Smooth muscle cell (in vitro differentiated cells): Measurements from ENCODE around the gene PIK3CA. TPM values are rescaled to one million over a fixed set of nuclear protein-coding genes. Genes with fewer than 3 reads are reported as not detected.
"Not testable (repeated sequence)": the region's sequence is repeated elsewhere in the genome, so short reads cannot be mapped to it uniquely, and the experiment has no call there.

ENCODE experiments used
- DNase-seq: peaks from one replicate; lab custom pipeline; 2025; ENCODE audit not compliant: unreplicated experiment; lab: John Stamatoyannopoulos, UW
- H2AFZ ChIP-seq: fragments of 200-600 bp; sonication (generic); 2 replicates; pipeline ENCODE4 v1.6.0; 2016; ENCODE audit warnings: antibody characterized with exemption, low read depth, mild to moderate bottlenecking
- H3F3A ChIP-seq: fragments of 200-600 bp; sonication (generic); 2 replicates; pipeline ENCODE4 v1.6.0; 2017; ENCODE audit warnings: antibody characterized with exemption, low read depth
- H3K27ac ChIP-seq: fragments of 200-600 bp; sonication (generic); 2 replicates; pipeline ENCODE4 v1.5.1; 2016; ENCODE audit warnings: low read depth, mild to moderate bottlenecking
- H3K27me3 ChIP-seq: fragments of 200-600 bp; sonication (generic); 2 replicates; pipeline ENCODE4 v1.6.1; 2016; ENCODE audit warnings: low read depth, mild to moderate bottlenecking
- H3K36me3 ChIP-seq: fragments of 200-600 bp; sonication (generic); 2 replicates; pipeline ENCODE4 v1.5.1; 2016; ENCODE audit warnings: low read depth
- H3K4me1 ChIP-seq: fragments of 200-600 bp; sonication (generic); 2 replicates; pipeline ENCODE4 v1.5.1; 2016; ENCODE audit warnings: low read depth
- H3K4me2 ChIP-seq: fragments of 200-600 bp; sonication (generic); 2 replicates; pipeline ENCODE4 v1.6.0; 2016; ENCODE audit warnings: mild to moderate bottlenecking
- H3K4me3 ChIP-seq: fragments of 200-600 bp; sonication (generic); 2 replicates; pipeline ENCODE4 v1.5.1; 2016; ENCODE audit warnings: mild to moderate bottlenecking
- H3K79me2 ChIP-seq: fragments of 200-600 bp; sonication (generic); 2 replicates; pipeline ENCODE4 v1.6.0; 2016; ENCODE audit warnings: low read depth, mild to moderate bottlenecking
- H3K9ac ChIP-seq: fragments of 200-600 bp; sonication (generic); 2 replicates; pipeline ENCODE4 v1.6.0; 2016; ENCODE audit warnings: low read depth
- H3K9me3 ChIP-seq: fragments of 200-600 bp; sonication (generic); replicated peaks from 2 replicates; pipeline ENCODE4 v1.5.1; 2016; ENCODE audit warnings: low read depth
- H4K20me1 ChIP-seq: fragments of 200-600 bp; sonication (generic); 2 replicates; pipeline ENCODE4 v1.6.0; 2016; ENCODE audit warnings: low read depth
- WGBS: methylation state at CpG from one replicate; pipeline ENCODE4 v1.1.7; 2016; ENCODE audit warnings: low lambda C conversion rate; 5-methylcytosine and 5-hydroxymethylcytosine counted together
- polyA plus RNA-seq: library from polyadenylated mRNA; unstranded; fragments of >200 nt; fragmentation: Nextera tagmentation; extraction: Ambion mirVana; gene quantifications from 2 replicates; pipeline ENCODE4 v1.2.1, GENCODE V29; 2016
- total RNA-seq: library from RNA; depleted of rRNA; stranded (reverse); fragments of >200 nt; gene quantifications from 2 replicates; pipeline ENCODE4 v1.2.3, GENCODE V29; 2014
- TF ChIP-seq, protein P1 (sequence below): fragments of 200-600 bp; sonication (generic); IDR thresholded peaks from 2 replicates; pipeline ENCODE4 v1.5.1; 2017; ENCODE audit warnings: borderline replicate concordance, mild to moderate bottlenecking, antibody characterized with exemption; ENCODE audit not compliant: insufficient read depth, poor library complexity, severe bottlenecking

PIK3CA gene
- total and polyA plus RNA-seq, 2 experiments from 2014 or later: 6.1 to 19.6 TPM

DNA sequence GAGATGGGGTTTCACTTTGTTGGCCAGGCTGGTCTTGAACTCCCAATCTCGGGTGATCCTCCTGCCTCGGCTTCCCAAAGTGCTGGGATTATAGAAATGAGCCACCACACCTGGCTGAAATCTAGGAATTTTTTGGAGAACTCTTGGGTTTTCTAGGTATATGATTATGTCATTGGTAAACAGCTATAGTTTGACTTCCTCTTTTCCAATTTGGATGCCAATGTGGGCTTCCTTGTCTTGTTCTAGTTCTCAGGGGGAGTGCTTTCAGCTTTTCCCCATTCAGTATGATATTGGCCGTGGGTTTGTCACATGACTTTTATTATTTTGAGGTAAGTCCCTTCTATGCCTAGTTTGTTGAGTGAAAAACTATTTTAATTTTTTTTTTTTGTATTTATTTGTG lies 84.9 kb downstream of the PIK3CA start:
- Histone ChIP-seq H3K79me2 (no peaks in the 10 kb centered on the region), H3F3A (no peaks in the 10 kb centered on the region), H3K9ac (no peak overlapping the region), H2AFZ (no peak overlapping the region), H4K20me1 (no peaks in the 10 kb centered on the region), H3K4me1 (no peaks in the 10 kb centered on the region), H3K36me3 (peaks cover 10% of the 10 kb centered on the region), H3K4me3 (no peak overlapping the region), H3K27me3 (no peaks in the 10 kb centered on the region), H3K27ac (no peak overlapping the region), H3K4me2 (no peak overlapping the region), H3K9me3 (no peaks in the 10 kb centered on the region)
- 97% methylated on average over 3 of the region's 3 CpGs for WGBS
- TF ChIP-seq, protein P1, sequence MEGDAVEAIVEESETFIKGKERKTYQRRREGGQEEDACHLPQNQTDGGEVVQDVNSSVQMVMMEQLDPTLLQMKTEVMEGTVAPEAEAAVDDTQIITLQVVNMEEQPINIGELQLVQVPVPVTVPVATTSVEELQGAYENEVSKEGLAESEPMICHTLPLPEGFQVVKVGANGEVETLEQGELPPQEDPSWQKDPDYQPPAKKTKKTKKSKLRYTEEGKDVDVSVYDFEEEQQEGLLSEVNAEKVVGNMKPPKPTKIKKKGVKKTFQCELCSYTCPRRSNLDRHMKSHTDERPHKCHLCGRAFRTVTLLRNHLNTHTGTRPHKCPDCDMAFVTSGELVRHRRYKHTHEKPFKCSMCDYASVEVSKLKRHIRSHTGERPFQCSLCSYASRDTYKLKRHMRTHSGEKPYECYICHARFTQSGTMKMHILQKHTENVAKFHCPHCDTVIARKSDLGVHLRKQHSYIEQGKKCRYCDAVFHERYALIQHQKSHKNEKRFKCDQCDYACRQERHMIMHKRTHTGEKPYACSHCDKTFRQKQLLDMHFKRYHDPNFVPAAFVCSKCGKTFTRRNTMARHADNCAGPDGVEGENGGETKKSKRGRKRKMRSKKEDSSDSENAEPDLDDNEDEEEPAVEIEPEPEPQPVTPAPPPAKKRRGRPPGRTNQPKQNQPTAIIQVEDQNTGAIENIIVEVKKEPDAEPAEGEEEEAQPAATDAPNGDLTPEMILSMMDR: no peak
- no peak for DNase-seq

DNA sequence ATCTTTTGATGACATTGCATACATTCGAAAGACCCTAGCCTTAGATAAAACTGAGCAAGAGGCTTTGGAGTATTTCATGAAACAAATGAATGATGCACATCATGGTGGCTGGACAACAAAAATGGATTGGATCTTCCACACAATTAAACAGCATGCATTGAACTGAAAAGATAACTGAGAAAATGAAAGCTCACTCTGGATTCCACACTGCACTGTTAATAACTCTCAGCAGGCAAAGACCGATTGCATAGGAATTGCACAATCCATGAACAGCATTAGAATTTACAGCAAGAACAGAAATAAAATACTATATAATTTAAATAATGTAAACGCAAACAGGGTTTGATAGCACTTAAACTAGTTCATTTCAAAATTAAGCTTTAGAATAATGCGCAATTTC lies 86.0 kb downstream of the PIK3CA start:
- Histone ChIP-seq H3K9me3 (no peaks in the 10 kb centered on the region), H3K4me3 (no peak overlapping the region), H3K27ac (no peak overlapping the region), H3K9ac (no peak overlapping the region), H3K79me2 (no peaks in the 10 kb centered on the region), H3F3A (no peaks in the 10 kb centered on the region), H4K20me1 (no peaks in the 10 kb centered on the region), H3K36me3 (peaks cover 10% of the 10 kb centered on the region), H3K4me1 (no peaks in the 10 kb centered on the region), H3K27me3 (no peaks in the 10 kb centered on the region), H2AFZ (no peak overlapping the region), H3K4me2 (no peak overlapping the region)
- 76% methylated on average over 4 of the region's 4 CpGs for WGBS
- no peak for DNase-seq
- TF ChIP-seq, protein P1: no peak

DNA sequence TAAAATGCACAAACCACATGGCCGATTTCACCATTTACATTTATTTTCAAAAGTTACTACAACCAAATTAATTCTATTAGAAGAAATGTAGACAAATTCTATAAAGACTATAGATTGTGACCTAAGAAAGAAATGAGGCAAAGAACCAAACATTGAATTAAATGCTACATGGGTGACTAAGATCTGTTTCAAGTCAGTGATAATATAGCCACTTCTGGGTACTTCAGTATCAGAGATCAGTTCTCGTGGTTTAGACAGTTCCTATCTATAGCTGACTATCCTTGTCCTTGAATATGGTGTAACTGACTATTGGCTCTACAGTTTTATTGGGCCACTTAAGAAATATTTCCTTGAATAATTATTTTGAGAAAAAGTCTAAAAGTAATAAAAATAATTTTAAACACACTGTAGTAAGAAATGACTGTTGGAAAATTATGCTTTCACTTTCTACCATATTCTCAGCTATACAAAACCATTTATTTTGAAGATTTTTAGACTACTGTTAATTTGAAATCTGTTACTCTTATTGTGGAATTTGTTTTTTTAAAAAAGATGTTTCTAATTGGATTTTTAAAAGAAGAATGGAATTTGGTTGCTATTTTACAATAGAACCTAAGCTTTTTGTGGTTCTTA lies 88.6 kb downstream of the PIK3CA start:
- no peaks in the 10 kb centered on the region for H3K79me2 ChIP-seq
- no peak overlapping the region for H3K4me3 ChIP-seq
- no peak overlapping the region for H3K9ac ChIP-seq
- TF ChIP-seq, protein P1: no peak
- WGBS: 81% methylated on average over 2 of the region's 2 CpGs
- no peaks in the 10 kb centered on the region for H3K9me3 ChIP-seq
- DNase-seq: no peak
- no peaks in the 10 kb centered on the region for H3K36me3 ChIP-seq
- no peak overlapping the region for H2AFZ ChIP-seq
- no peaks in the 10 kb centered on the region for H3K27me3 ChIP-seq
- H3K4me2 ChIP-seq: no peak overlapping the region
- no peaks in the 10 kb centered on the region for H3F3A ChIP-seq
- no peak overlapping the region for H3K27ac ChIP-seq
- no peaks in the 10 kb centered on the region for H4K20me1 ChIP-seq
- H3K4me1 ChIP-seq: no peaks in the 10 kb centered on the region

DNA sequence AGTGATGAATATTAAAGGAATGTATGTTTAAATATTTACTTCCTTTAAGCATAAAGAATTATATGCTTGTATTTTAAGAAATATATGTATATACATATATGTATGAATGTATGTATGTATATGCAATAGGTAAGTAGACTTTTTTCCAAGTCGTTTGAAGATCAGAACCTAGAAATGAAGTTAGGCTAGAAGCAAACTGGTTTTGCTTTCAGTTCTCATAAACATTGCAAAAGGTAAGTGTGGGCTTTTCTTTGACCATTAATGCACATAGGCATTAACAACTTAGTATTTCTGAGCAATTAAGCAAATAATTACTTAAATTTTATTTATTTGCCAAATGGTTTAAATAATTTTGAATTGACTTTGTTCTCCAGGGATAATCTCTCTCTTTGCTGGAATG lies 92.1 kb downstream of the PIK3CA start:
- not testable (repeated sequence) for H3K9ac ChIP-seq, H3K79me2 ChIP-seq, H4K20me1 ChIP-seq, H3K27ac ChIP-seq, DNase-seq, H3F3A ChIP-seq, H3K4me1 ChIP-seq, H3K4me2 ChIP-seq, H3K36me3 ChIP-seq, H3K27me3 ChIP-seq, H3K9me3 ChIP-seq, H2AFZ ChIP-seq, H3K4me3 ChIP-seq
- WGBS: 91% methylated on average over 1 of the region's 1 CpG

DNA sequence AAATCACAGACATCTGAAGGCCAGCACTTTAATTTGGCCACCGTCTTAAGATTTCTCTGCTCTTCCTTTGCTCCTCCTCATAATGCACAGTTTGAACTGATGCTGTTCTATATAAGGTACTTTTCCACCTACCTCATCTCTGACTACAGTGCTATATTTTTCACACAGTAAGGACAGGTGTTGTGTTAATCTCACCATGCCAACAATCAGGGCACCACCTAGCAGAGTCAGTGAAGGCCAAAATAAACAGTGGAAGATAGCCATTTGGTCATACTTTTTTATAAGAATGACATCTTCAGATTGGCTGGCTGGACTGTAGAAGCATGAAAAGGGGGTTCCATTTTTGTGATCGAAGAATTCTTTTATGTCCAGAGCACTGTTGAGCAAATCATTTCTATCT lies 94.7 kb downstream of the PIK3CA start:
- not testable (repeated sequence) for H2AFZ ChIP-seq, H3K4me3 ChIP-seq, H3F3A ChIP-seq, DNase-seq, H3K9me3 ChIP-seq, H4K20me1 ChIP-seq, H3K36me3 ChIP-seq, H3K79me2 ChIP-seq, H3K9ac ChIP-seq, H3K27ac ChIP-seq, H3K4me2 ChIP-seq, H3K27me3 ChIP-seq, H3K4me1 ChIP-seq
- WGBS: 91% methylated on average over 1 of the region's 2 CpGs
